DND-41 (cell line): ENCODE data around the gene LYVE1.
A peak's percentile ranks its signal among the peaks of the same experiment; 100 is the strongest.

Experiments used
- ATAC-seq: fragments of 200-7000 bp; cut with Tn5 transposase; 3 replicates; pipeline ENCODE4 v1.9.1; 2021; ENCODE audit warnings: low read depth; ENCODE audit not compliant: insufficient read depth
- DNase-seq: peaks from one replicate; pipeline ENCODE4 v3.0.0-alpha.2; 2020
- H2AFZ ChIP-seq: 2 replicates; pipeline ENCODE4 v1.6.0; 2012; ENCODE audit warnings: low read depth, low read length
- H3K27ac ChIP-seq: 2 replicates; pipeline ENCODE4 v1.5.1; 2012; ENCODE audit warnings: low read length, inconsistent platforms
- H3K27me3 ChIP-seq: fragments of 200-600 bp; sonication (generic); 2 replicates; pipeline ENCODE4 v1.6.0; 2012; ENCODE audit warnings: low read length, mild to moderate bottlenecking, inconsistent platforms; ENCODE audit not compliant: insufficient read depth, poor library complexity
- H3K36me3 ChIP-seq: 2 replicates; pipeline ENCODE4 v1.5.1; 2012; ENCODE audit warnings: low read length, inconsistent platforms; ENCODE audit not compliant: insufficient read depth
- H3K4me1 ChIP-seq: 2 replicates; pipeline ENCODE4 v1.5.1; 2012; ENCODE audit warnings: mild to moderate bottlenecking, low read length; ENCODE audit not compliant: insufficient read depth
- H3K4me2 ChIP-seq: 2 replicates; pipeline ENCODE4 v1.6.0; 2012; ENCODE audit warnings: mild to moderate bottlenecking, moderate library complexity, low read length, inconsistent platforms; ENCODE audit not compliant: insufficient read depth
- H3K4me3 ChIP-seq, 2 experiments: fragments of 200-600 bp in 1 of 2; shearing (Covaris generic) in 1 of 2; 2 replicates each; pipeline ENCODE4 v1.5.1; 2012 to 2016; ENCODE audit warnings: inconsistent platforms in 2 of 2, low read length in 2 of 2, mild to moderate bottlenecking in 2 of 2, low read depth in 1 of 2, moderate library complexity in 1 of 2
- H3K79me2 ChIP-seq: 2 replicates; pipeline ENCODE4 v1.6.0; 2012; ENCODE audit warnings: low read length, inconsistent platforms; ENCODE audit not compliant: insufficient read depth
- H3K9ac ChIP-seq: 2 replicates; pipeline ENCODE4 v1.6.0; 2012; ENCODE audit warnings: low read depth, mild to moderate bottlenecking, inconsistent platforms, low read length, moderate library complexity
- H3K9me3 ChIP-seq: 2 replicates; pipeline ENCODE4 v1.5.1; 2012; ENCODE audit warnings: low read length, moderate library complexity, mild to moderate bottlenecking, inconsistent platforms; ENCODE audit not compliant: insufficient read depth, severe bottlenecking
- H4K20me1 ChIP-seq: 2 replicates; pipeline ENCODE4 v1.6.0; 2012; ENCODE audit warnings: low read length; ENCODE audit not compliant: insufficient read depth
- EZH2 ChIP-seq: IDR thresholded peaks from 3 replicates; pipeline ENCODE4 v1.6.1; 2012; ENCODE audit warnings: borderline replicate concordance, low read depth, mild to moderate bottlenecking, moderate library complexity, low read length, inconsistent platforms; ENCODE audit not compliant: severe bottlenecking
- TF ChIP-seq, protein P1 (sequence below): IDR thresholded peaks from 2 replicates; pipeline ENCODE4 v1.5.1; 2012; ENCODE audit warnings: borderline replicate concordance, low read length, moderate library complexity, mild to moderate bottlenecking; ENCODE audit not compliant: poor library complexity, severe bottlenecking; ENCODE audit errors: extremely low read depth

LYVE1 gene

DNA sequence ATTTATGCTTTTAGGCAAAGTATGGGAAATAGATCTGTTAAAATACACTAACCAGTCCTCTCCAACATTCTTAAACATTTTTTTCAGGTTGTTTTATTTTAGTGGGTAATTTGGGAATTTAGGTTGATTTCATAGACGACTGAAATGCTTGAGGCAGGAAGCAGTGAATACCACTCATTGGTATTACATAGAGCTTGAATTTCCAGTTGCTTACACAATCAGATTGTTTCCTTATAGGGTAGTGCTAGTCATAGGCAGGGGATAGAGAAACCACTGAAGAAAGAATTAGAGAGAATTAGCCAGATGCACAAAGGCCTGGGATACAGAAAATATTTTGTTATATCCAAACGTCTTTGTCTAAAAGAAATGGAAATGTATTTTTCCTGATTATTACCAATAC lies 23.9 kb upstream of the LYVE1 start:
- Histone ChIP-seq H3K4me1 (no peaks in the 10 kb centered on the region), H4K20me1 (no peaks in the 10 kb centered on the region), H3K27me3 (peaks cover 13% of the 10 kb centered on the region), H3K9me3 (no peaks in the 10 kb centered on the region), H3K4me3 (no peak overlapping the region), H3K4me2 (no peak overlapping the region), H2AFZ (no peak overlapping the region), H3K36me3 (no peaks in the 10 kb centered on the region), H3K9ac (no peak overlapping the region), H3K79me2 (no peaks in the 10 kb centered on the region), H3K27ac (no peak overlapping the region)
- no peak for DNase-seq
- TF ChIP-seq, protein P1, sequence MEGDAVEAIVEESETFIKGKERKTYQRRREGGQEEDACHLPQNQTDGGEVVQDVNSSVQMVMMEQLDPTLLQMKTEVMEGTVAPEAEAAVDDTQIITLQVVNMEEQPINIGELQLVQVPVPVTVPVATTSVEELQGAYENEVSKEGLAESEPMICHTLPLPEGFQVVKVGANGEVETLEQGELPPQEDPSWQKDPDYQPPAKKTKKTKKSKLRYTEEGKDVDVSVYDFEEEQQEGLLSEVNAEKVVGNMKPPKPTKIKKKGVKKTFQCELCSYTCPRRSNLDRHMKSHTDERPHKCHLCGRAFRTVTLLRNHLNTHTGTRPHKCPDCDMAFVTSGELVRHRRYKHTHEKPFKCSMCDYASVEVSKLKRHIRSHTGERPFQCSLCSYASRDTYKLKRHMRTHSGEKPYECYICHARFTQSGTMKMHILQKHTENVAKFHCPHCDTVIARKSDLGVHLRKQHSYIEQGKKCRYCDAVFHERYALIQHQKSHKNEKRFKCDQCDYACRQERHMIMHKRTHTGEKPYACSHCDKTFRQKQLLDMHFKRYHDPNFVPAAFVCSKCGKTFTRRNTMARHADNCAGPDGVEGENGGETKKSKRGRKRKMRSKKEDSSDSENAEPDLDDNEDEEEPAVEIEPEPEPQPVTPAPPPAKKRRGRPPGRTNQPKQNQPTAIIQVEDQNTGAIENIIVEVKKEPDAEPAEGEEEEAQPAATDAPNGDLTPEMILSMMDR = no peak
- TF ChIP-seq EZH2 = no peak
- no peak for ATAC-seq

- ATAC-seq (no peak), DNase-seq (no peak)
- H4K20me1 ChIP-seq = no peaks in the 10 kb centered on the region
- no peaks in the 10 kb centered on the region for H3K79me2 ChIP-seq
- TF ChIP-seq, protein P1 = no peak
- no peak for TF ChIP-seq EZH2
- H3K4me2 ChIP-seq = no peak overlapping the region
- H3K27me3 ChIP-seq = peaks cover 13% of the 10 kb centered on the region
- no peaks in the 10 kb centered on the region for H3K4me1 ChIP-seq
- H3K9me3 ChIP-seq = no peaks in the 10 kb centered on the region
- H3K36me3 ChIP-seq = no peaks in the 10 kb centered on the region
- H3K4me3 ChIP-seq = no peak overlapping the region
- no peak overlapping the region for H2AFZ ChIP-seq
- H3K27ac ChIP-seq = no peak overlapping the region
- H3K9ac ChIP-seq = no peak overlapping the region
Observed at GRCh38 chr11:10591741-10592140, 23.3 kb upstream of the LYVE1 start.

GRCh38 chr11:10590218-10590915 lies 21.9 kb upstream of the LYVE1 start:
- Histone ChIP-seq H3K9me3 (no peaks in the 10 kb centered on the region), H3K4me1 (no peaks in the 10 kb centered on the region), H3K36me3 (no peaks in the 10 kb centered on the region), H3K27ac (no peak overlapping the region), H4K20me1 (no peaks in the 10 kb centered on the region), H3K4me3 (no peak overlapping the region), H3K79me2 (no peaks in the 10 kb centered on the region), H3K27me3 (peaks cover 13% of the 10 kb centered on the region), H3K4me2 (no peak overlapping the region), H3K9ac (no peak overlapping the region), H2AFZ (no peak overlapping the region)
- TF ChIP-seq EZH2 = no peak
- TF ChIP-seq, protein P1 = no peak
- DNase-seq (no peak), ATAC-seq (no peak)

- Histone ChIP-seq H3K4me3 (no peak overlapping the region), H3K9me3 (no peaks in the 10 kb centered on the region), H3K36me3 (no peaks in the 10 kb centered on the region), H3K4me2 (no peak overlapping the region), H3K4me1 (no peaks in the 10 kb centered on the region), H4K20me1 (no peaks in the 10 kb centered on the region), H3K79me2 (no peaks in the 10 kb centered on the region), H2AFZ (no peak overlapping the region), H3K27me3 (peaks cover 14% of the 10 kb centered on the region), H3K9ac (no peak overlapping the region), H3K27ac (no peak overlapping the region)
- DNase-seq = peak; percentile 22
- peak; percentile 82 for ATAC-seq
- TF ChIP-seq, protein P1 = no peak
- no peak for TF ChIP-seq EZH2
Observed at GRCh38 chr11:10588904-10589303, 20.4 kb upstream of the LYVE1 start.
